AG04450 (cell line): Measurements from ENCODE around the gene ADAMTS14. TPM values are rescaled to one million over a fixed set of nuclear protein-coding genes. Genes with fewer than 3 reads are reported as not detected.
A peak's percentile ranks its signal among the peaks of the same experiment; 100 is the strongest.
"Not testable (repeated sequence)": the region's sequence is repeated elsewhere in the genome, so short reads cannot be mapped to it uniquely, and the experiment has no call there.

Experiments
- CTCF ChIA-PET: fragments of 300-600, 350-600 bp; formaldehyde crosslinking; extraction: SDS; loops from one replicate; lab custom pipeline; 2022; ENCODE audit warnings: antibody characterized with exemption, inconsistent platforms; lab: Charles Lee
- POLR2A ChIA-PET: fragments of 350-600 bp; formaldehyde crosslinking; extraction: SDS; loops from one replicate; lab custom pipeline; 2021; ENCODE audit warnings: antibody characterized with exemption, inconsistent platforms; lab: Yijun Ruan, JAX
- DNase-seq: peaks from one replicate; pipeline ENCODE4 v3.0.0-alpha.2; 2011; ENCODE audit warnings: low read depth, low spot score
- H3K27ac ChIP-seq: one replicate; pipeline ENCODE4 v1.5.1; 2012; ENCODE audit warnings: low read depth, low read length, control low read depth
- H3K27me3 ChIP-seq: one replicate; pipeline ENCODE4 v1.6.0; 2012; ENCODE audit warnings: low read length; ENCODE audit not compliant: control insufficient read depth, insufficient read depth
- H3K4me3 ChIP-seq: 2 replicates; pipeline ENCODE4 v1.5.1; 2011; ENCODE audit warnings: mild to moderate bottlenecking, low read depth, low read length, control low read depth
- H3K9me3 ChIP-seq: 2 replicates; pipeline ENCODE4 v1.5.1; 2012; ENCODE audit warnings: low read length; ENCODE audit not compliant: control insufficient read depth, insufficient read depth
- polyA plus RNA-seq: library from polyadenylated mRNA; depleted of rRNA; stranded (reverse); fragments of >200 nt; gene quantifications from 2 replicates; pipeline ENCODE4 v1.2.3, GENCODE V29; 2011
- TF ChIP-seq, protein P1 (sequence below): IDR thresholded peaks from 2 replicates; pipeline ENCODE4 v1.5.1; 2011; ENCODE audit warnings: low read depth, low read length, control low read depth, inconsistent platforms

The ADAMTS14 gene
- polyA plus RNA-seq, 1 experiment = 2.9 TPM

- peak; percentile 62 for DNase-seq
- TF ChIP-seq, protein P1, sequence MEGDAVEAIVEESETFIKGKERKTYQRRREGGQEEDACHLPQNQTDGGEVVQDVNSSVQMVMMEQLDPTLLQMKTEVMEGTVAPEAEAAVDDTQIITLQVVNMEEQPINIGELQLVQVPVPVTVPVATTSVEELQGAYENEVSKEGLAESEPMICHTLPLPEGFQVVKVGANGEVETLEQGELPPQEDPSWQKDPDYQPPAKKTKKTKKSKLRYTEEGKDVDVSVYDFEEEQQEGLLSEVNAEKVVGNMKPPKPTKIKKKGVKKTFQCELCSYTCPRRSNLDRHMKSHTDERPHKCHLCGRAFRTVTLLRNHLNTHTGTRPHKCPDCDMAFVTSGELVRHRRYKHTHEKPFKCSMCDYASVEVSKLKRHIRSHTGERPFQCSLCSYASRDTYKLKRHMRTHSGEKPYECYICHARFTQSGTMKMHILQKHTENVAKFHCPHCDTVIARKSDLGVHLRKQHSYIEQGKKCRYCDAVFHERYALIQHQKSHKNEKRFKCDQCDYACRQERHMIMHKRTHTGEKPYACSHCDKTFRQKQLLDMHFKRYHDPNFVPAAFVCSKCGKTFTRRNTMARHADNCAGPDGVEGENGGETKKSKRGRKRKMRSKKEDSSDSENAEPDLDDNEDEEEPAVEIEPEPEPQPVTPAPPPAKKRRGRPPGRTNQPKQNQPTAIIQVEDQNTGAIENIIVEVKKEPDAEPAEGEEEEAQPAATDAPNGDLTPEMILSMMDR = peak; percentile 20; the same call in 1 of the 2 replicates
- CTCF ChIA-PET = interaction anchor here (0.8 to 1.5 kb wide), 3 partner anchors 96 to 113 kb away, joined by 3 to 5 read pairs (median 5); no protein-coding TSS in a partner anchor
- peaks cover 6% of the 10 kb centered on the region for H3K9me3 ChIP-seq
- H3K27ac ChIP-seq = peak overlapping the region; percentile 88
- H3K4me3 ChIP-seq = no peak overlapping the region
- POLR2A ChIA-PET = interaction anchor here (0.6 to 1.0 kb wide), 2 partner anchors 11 to 39 kb away, joined by 4 to 5 read pairs; no protein-coding TSS in a partner anchor
- no peaks in the 10 kb centered on the region for H3K27me3 ChIP-seq
Observed at GRCh38 chr10:70662362-70663220, 9.7 kb upstream of the ADAMTS14 start.

- H3K27me3 ChIP-seq, CTCF ChIA-PET, H3K4me3 ChIP-seq, DNase-seq, H3K9me3 ChIP-seq: not testable (repeated sequence)
- POLR2A ChIA-PET = interaction anchor here (0.6 to 1.9 kb wide), 5 partner anchors 8 to 111 kb away, joined by 3 to 16 read pairs (median 6); no protein-coding TSS in a partner anchor
- peak overlapping the region; percentile 96 for H3K27ac ChIP-seq
Observed at GRCh38 chr10:70663458-70664409, 8.6 kb upstream of the ADAMTS14 start.

- peak; percentile 96 for DNase-seq
- no peaks in the 10 kb centered on the region for H3K27me3 ChIP-seq
- TF ChIP-seq, protein P1 = no peak
- ChIA-PET CTCF (interaction anchor here (0.5 to 0.7 kb wide), 2 partner anchors 103 to 258 kb away, joined by 4 read pairs; no protein-coding TSS in a partner anchor), POLR2A (interaction anchor here (0.5 to 1.9 kb wide), 8 partner anchors 9 to 571 kb away, joined by 3 to 16 read pairs (median 4); partner anchors contain the start of gene SAR1A)
- H3K4me3 ChIP-seq = no peak overlapping the region
- no peaks in the 10 kb centered on the region; the same call in 1 of the 2 replicates for H3K9me3 ChIP-seq
- H3K27ac ChIP-seq = peak overlapping the region; percentile 96
Observed at GRCh38 chr10:70664702-70665195, 7.6 kb upstream of the ADAMTS14 start.

DNA sequence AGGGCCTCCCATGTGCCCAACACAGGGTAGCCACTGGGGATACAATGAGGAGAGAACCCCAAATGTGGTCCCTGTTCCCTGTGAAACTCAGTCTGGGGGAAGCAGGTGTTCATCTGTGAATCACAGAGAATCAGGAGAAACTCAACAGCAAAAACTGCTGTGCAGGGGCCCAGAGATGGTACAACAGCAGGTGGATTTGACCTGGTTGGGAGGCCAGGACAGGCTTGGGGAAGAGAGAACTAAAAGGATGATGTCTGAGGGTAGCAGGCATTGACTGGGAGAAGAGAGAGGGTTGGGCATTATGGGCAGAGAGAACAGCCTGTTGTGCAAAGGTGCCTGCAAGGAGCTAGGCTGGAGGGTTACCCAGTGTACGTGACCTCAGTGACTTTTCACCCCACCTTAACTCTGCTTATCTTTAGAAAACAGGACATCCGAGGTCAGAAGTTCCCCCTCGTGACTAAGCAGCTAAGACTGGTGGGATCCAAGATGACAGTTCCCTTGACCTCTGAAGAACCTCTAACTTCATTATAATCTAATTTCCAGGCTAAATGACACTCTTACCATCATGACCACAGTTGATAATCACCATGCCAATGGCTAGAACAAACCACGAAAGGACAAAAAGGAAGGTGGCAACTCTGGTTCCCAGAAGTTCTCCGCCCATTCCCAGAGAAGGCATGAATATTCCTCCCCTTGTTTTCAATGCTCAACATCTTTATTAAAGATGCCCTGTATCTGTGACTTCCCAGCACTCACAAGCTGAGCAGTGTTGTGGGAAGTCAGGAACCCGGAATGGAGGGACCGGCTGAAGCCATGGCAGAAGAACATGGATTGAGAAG, 5.1 kb upstream of the ADAMTS14 start:
- POLR2A ChIA-PET = no interaction called here
- Histone ChIP-seq H3K27ac (no peak overlapping the region), H3K9me3 (no peaks in the 10 kb centered on the region; the same call in 1 of the 2 replicates), H3K27me3 (peaks cover 4% of the 10 kb centered on the region), H3K4me3 (no peak overlapping the region)
- DNase-seq = no peak
- CTCF ChIA-PET = no interaction called here
- TF ChIP-seq, protein P1 = no peak

DNA sequence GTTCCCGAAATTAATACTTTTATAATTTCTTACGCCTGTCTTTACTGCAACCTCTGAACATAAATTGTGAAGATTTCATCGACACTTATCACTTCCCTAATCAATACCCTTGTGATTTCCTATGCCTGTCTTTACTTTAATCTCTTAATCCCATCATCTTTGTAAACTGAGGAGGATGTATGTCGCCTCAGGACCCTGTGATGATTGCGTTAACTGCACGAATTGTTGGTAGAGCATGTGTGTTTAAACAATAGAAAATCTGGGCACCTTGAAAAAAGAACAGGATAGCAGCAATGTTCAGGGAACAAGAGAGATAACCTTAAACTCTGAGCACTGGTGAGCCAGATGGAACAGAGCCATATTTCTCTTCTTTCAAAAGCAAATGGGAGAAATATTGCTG, 4.5 kb upstream of the ADAMTS14 start:
- DNase-seq, H3K4me3 ChIP-seq, H3K27me3 ChIP-seq, CTCF ChIA-PET, H3K9me3 ChIP-seq, POLR2A ChIA-PET, H3K27ac ChIP-seq: not testable (repeated sequence)
